Astrocyte (in vitro differentiated cells and primary cell): ENCODE measurements around the gene PAIP2.

ENCODE experiments used
- CTCF ChIP-seq: IDR thresholded peaks from 2 replicates; pipeline ENCODE4 v1.5.1; 2011; ENCODE audit warnings: low read depth, mild to moderate bottlenecking, inconsistent platforms, low read length, moderate library complexity; ENCODE audit not compliant: insufficient read depth
- EZH2 ChIP-seq: IDR thresholded peaks from 2 replicates; pipeline ENCODE4 v1.6.1; 2012; ENCODE audit warnings: mild to moderate bottlenecking, low read length, inconsistent platforms; ENCODE audit not compliant: insufficient read depth

GRCh38 chr5:139369181-139369580 is 27.5 kb downstream of the PAIP2 start:
- TF ChIP-seq EZH2 (no peak), CTCF (no peak)
